GM06990 (cell line): ENCODE measurements around the gene SCUBE1.

ENCODE experiments used
- DNase-seq: peaks from one replicate; pipeline ENCODE4 v3.0.0-alpha.2; 2011; ENCODE audit not compliant: insufficient read length; ENCODE audit errors: extremely low read depth
- H3K27me3 ChIP-seq: replicated peaks from 2 replicates; pipeline ENCODE4 v1.6.0; 2011; ENCODE audit warnings: low read length; ENCODE audit not compliant: control insufficient read depth, insufficient read depth
- H3K36me3 ChIP-seq: 2 replicates; pipeline ENCODE4 v1.5.1; 2011; ENCODE audit warnings: low read length; ENCODE audit not compliant: control insufficient read depth, insufficient read depth
- H3K4me3 ChIP-seq: replicated peaks from 2 replicates; pipeline ENCODE4 v1.5.1; 2011; ENCODE audit warnings: low read depth, mild to moderate bottlenecking, control low read depth, low read length
- TF ChIP-seq, protein P1 (sequence below): IDR thresholded peaks from 2 replicates; pipeline ENCODE4 v1.5.1; 2011; ENCODE audit warnings: low read length, control low read depth, mild to moderate bottlenecking, inconsistent platforms; ENCODE audit not compliant: insufficient read depth, poor library complexity, severe bottlenecking

SCUBE1 gene

DNA sequence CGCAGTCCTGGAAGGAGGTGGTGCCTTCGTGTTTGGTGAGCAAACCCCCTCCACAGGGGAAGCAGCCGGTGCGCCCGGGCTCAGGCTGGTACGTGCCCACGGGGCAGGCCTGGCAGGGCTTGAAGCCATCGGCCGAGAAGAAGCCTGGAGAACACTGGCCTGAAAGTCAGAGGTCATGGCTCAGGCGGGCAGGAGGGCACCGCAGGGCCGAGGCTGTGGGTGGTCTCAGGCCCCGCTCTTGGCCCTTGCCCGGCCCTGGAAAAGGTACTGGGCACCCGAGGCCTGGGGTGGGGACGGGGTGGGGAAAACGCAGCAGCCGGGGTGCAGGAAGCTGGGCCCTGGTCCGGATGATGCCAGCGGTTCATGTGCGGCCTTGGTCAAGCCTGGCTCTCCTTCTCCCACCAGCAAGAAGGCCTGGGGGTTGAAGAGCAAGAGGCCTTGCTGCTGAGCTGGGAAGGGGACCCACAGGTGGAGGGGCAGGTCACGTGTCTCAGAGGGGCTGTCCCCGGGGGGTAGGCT lies 130.7 kb downstream of the SCUBE1 start:
- Histone ChIP-seq H3K27me3 (peaks cover 1% of the 10 kb centered on the region), H3K4me3 (no peak overlapping the region), H3K36me3 (no peaks in the 10 kb centered on the region)
- no peak for DNase-seq
- TF ChIP-seq, protein P1, sequence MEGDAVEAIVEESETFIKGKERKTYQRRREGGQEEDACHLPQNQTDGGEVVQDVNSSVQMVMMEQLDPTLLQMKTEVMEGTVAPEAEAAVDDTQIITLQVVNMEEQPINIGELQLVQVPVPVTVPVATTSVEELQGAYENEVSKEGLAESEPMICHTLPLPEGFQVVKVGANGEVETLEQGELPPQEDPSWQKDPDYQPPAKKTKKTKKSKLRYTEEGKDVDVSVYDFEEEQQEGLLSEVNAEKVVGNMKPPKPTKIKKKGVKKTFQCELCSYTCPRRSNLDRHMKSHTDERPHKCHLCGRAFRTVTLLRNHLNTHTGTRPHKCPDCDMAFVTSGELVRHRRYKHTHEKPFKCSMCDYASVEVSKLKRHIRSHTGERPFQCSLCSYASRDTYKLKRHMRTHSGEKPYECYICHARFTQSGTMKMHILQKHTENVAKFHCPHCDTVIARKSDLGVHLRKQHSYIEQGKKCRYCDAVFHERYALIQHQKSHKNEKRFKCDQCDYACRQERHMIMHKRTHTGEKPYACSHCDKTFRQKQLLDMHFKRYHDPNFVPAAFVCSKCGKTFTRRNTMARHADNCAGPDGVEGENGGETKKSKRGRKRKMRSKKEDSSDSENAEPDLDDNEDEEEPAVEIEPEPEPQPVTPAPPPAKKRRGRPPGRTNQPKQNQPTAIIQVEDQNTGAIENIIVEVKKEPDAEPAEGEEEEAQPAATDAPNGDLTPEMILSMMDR, result no peak

GRCh38 chr22:43211941-43212433 lies 131.2 kb downstream of the SCUBE1 start:
- Histone ChIP-seq H3K36me3 (no peaks in the 10 kb centered on the region), H3K4me3 (no peak overlapping the region), H3K27me3 (peaks cover 1% of the 10 kb centered on the region)
- no peak for DNase-seq
- TF ChIP-seq, protein P1, result no peak

DNA sequence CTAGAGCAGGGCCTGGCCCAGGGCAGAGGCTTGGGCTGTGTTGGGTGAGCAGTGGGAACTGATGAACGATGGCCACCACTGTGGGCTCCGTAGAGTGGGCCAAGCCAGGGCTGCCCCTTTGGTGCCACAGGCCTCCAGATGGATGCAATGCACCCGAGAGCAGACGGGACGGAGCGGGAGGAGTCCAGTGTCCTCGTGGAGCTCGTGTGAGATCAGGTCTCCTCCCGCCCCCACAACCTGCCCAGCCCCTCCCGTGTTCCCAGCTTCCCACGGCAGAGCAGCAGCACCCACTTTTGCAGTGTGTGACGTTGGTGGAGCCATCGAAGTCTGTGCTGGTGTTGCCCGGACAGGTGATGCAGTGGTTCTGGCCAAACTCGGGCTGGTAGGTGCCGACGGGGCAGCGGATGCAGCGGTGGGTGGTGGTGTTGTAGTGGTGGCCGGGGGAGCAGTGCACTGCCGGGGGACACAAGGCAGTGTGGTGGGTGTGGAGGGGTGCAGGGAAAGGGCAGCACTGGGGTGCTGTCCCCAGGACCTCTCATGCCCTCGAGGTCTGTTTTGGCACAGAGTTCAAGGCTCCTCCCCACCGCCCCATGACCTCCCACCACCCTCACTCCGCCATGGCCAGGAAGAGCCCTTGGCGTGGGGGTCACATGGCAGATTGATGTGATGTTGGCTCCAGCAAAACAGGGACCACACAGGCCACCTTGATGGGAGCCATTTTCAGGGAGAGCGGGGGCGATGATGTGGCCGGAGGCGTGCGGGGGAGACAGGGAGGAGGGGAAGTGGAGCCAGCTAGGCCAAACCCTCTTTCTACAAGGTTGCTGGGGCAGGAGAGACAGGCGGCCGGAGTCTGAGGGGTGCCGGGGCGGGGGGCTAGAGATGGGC lies 132.3 kb downstream of the SCUBE1 start:
- TF ChIP-seq, protein P1, result no peak
- Histone ChIP-seq H3K4me3 (no peak overlapping the region), H3K36me3 (no peaks in the 10 kb centered on the region), H3K27me3 (peaks cover 1% of the 10 kb centered on the region)
- DNase-seq, result no peak

DNA sequence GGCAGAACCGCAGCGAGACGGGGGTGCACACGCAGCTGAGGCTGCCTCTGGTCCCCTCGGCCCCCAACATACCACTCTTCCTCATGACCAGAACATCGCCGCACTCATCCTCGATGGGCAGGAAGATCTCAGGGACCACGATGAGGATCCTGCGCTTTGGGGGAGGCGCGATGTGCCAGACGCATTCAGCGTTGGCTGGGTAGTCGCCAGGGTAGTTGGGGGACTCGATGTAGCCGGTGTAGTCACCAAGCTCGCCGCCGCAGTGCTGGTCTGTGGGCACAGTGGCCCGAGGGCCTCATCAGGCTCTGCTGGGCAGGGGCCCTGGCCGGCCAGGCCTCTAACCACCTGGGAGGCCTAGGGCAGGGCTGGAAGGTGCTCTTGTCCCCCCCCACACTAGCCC lies 133.2 kb downstream of the SCUBE1 start:
- Histone ChIP-seq H3K36me3 (no peaks in the 10 kb centered on the region), H3K4me3 (no peak overlapping the region), H3K27me3 (peaks cover 1% of the 10 kb centered on the region)
- no peak for DNase-seq
- TF ChIP-seq, protein P1, result no peak

GRCh38 chr22:43209523-43209890 lies 133.7 kb downstream of the SCUBE1 start:
- Histone ChIP-seq H3K4me3 (no peak overlapping the region), H3K27me3 (peaks cover 1% of the 10 kb centered on the region), H3K36me3 (no peaks in the 10 kb centered on the region)
- DNase-seq, result no peak
- TF ChIP-seq, protein P1, result no peak
